NCI-H774 (cell line): ENCODE measurements around the gene FCHSD2.

Source experiments
- DNase-seq: peaks from one replicate; lab custom pipeline; 2025; lab: John Stamatoyannopoulos, UW

FCHSD2 gene

GRCh38 chr11:73172992-73173656 lies 31.0 kb upstream of the FCHSD2 start:
- DNase-seq: no peak

GRCh38 chr11:73171436-73172161 lies 29.5 kb upstream of the FCHSD2 start:
- DNase-seq: no peak

GRCh38 chr11:73170140-73170539 lies 28.0 kb upstream of the FCHSD2 start:
- no peak for DNase-seq

GRCh38 chr11:73168925-73169579 lies 26.9 kb upstream of the FCHSD2 start:
- DNase-seq: no peak

GRCh38 chr11:73167363-73167954 lies 25.3 kb upstream of the FCHSD2 start:
- no peak for DNase-seq

GRCh38 chr11:73164803-73165540 lies 22.9 kb upstream of the FCHSD2 start:
- no peak for DNase-seq

GRCh38 chr11:73163638-73164174 lies 21.6 kb upstream of the FCHSD2 start:
- DNase-seq: no peak

GRCh38 chr11:73162196-73162740 lies 20.1 kb upstream of the FCHSD2 start:
- no peak for DNase-seq

GRCh38 chr11:73160005-73160760 lies 18.1 kb upstream of the FCHSD2 start:
- no peak for DNase-seq

- DNase-seq: no peak
Observed at GRCh38 chr11:73159297-73159696, 17.2 kb upstream of the FCHSD2 start.

- DNase-seq: no peak
Observed at GRCh38 chr11:73158356-73159051, 16.4 kb upstream of the FCHSD2 start.

GRCh38 chr11:73157101-73158010 lies 15.2 kb upstream of the FCHSD2 start:
- DNase-seq: no peak

- no peak for DNase-seq
Observed at GRCh38 chr11:73156686-73157085, 14.6 kb upstream of the FCHSD2 start.

GRCh38 chr11:73156114-73156513 lies 14.0 kb upstream of the FCHSD2 start:
- DNase-seq: no peak

GRCh38 chr11:73155102-73155501 lies 13.0 kb upstream of the FCHSD2 start:
- DNase-seq: no peak

- no peak for DNase-seq
Observed at GRCh38 chr11:73154178-73154577, 12.1 kb upstream of the FCHSD2 start.

- DNase-seq: no peak
Observed at GRCh38 chr11:73152861-73153483, 10.9 kb upstream of the FCHSD2 start.

GRCh38 chr11:73152086-73152853 lies 10.2 kb upstream of the FCHSD2 start:
- DNase-seq: no peak
